Stimulated activated CD8-positive, alpha-beta memory T cell treated with anti-CD3 and anti-CD28 coated beads, Interleukin-7, amount 100 ng/mL, for 48 hours (primary cell): Measurements from ENCODE around the gene ZDHHC8.

Experiments used
- DNase-seq, 2 donors: peaks; one replicate each; pipeline ENCODE4 v3.0.0-alpha.2; 2020; ENCODE audit warnings: low read depth in 1 of 2; ENCODE audit errors: extremely low read depth in 1 of 2

ZDHHC8 gene

GRCh38 chr22:20142711-20143621 is 11.4 kb downstream of the ZDHHC8 start:
- no peak for DNase-seq

GRCh38 chr22:20143883-20144665 is 12.5 kb downstream of the ZDHHC8 start:
- no peak for DNase-seq

GRCh38 chr22:20145206-20145831 is 13.7 kb downstream of the ZDHHC8 start:
- no peak for DNase-seq

GRCh38 chr22:20145832-20146223 is 14.2 kb downstream of the ZDHHC8 start:
- DNase-seq: no peak

- no peak for DNase-seq
Measured at GRCh38 chr22:20146777-20147176, 15.2 kb downstream of the ZDHHC8 start.

- no peak for DNase-seq
Measured at GRCh38 chr22:20147237-20147988, 15.8 kb downstream of the ZDHHC8 start.

GRCh38 chr22:20148414-20148813 is 16.8 kb downstream of the ZDHHC8 start:
- no peak for DNase-seq

- no peak for DNase-seq
Measured at GRCh38 chr22:20149257-20150250, 17.9 kb downstream of the ZDHHC8 start.

- no peak for DNase-seq
Measured at GRCh38 chr22:20150381-20151275, 19.0 kb downstream of the ZDHHC8 start, which contains the start of gene CCDC188. Gene CCDC188 (minus strand): TSS chr22:20151055. CDS start chr22:20150986, 69 bp downstream.

- DNase-seq: no peak
Measured at GRCh38 chr22:20151276-20151588, 19.6 kb downstream of the ZDHHC8 start.

- DNase-seq: no peak
Measured at GRCh38 chr22:20152464-20152890, 20.9 kb downstream of the ZDHHC8 start.

GRCh38 chr22:20153945-20154344 is 22.3 kb downstream of the ZDHHC8 start:
- DNase-seq: no peak

GRCh38 chr22:20154602-20155187 is 23.1 kb downstream of the ZDHHC8 start:
- DNase-seq: no peak

GRCh38 chr22:20155330-20156041 is 23.9 kb downstream of the ZDHHC8 start:
- DNase-seq: no peak

- DNase-seq: no peak
Measured at GRCh38 chr22:20156042-20156389, 24.4 kb downstream of the ZDHHC8 start.

GRCh38 chr22:20156611-20157429 is 25.2 kb downstream of the ZDHHC8 start:
- peak; percentile 59 to 74 for DNase-seq
